Endothelial cell of umbilical vein (primary cell): ENCODE measurements around the gene HOXB2. TPM values are rescaled to one million over a fixed set of nuclear protein-coding genes. Genes with fewer than 3 reads are reported as not detected.

Experiments used
- BruUV-seq: library from RNA; stranded (reverse); fragments of 400-500 nt; replicated peaks from 2 replicates; lab custom pipeline; 2021; lab: Mats Ljungman, UMichigan
- CTCF ChIA-PET: fragments of 300-600, 350-600 bp; sonication (Branson Sonifier 250); formaldehyde crosslinking; loops from one replicate; lab custom pipeline; 2021; ENCODE audit warnings: antibody characterized with exemption, inconsistent platforms; lab: Charles Lee
- POLR2A ChIA-PET: fragments of 300-600, 350-600 bp; sonication (Branson Sonifier 250); formaldehyde crosslinking; loops from one replicate; lab custom pipeline; 2021; ENCODE audit warnings: antibody characterized with exemption, inconsistent platforms; lab: Charles Lee
- DNase-seq: peaks from one replicate; pipeline ENCODE4 v3.0.0-alpha.2; 2011; ENCODE audit warnings: low read depth, low spot score
- FAIRE-seq: peaks from 2 replicates; lab custom pipeline; 2011; peaks lifted over from hg19 to GRCh38; lab: Jason Lieb, UNC
- H2AFZ ChIP-seq: 2 replicates; pipeline ENCODE4 v1.6.0; 2012; ENCODE audit warnings: low read depth, low read length, control low read depth, inconsistent platforms
- H3K27ac ChIP-seq: 2 replicates; pipeline ENCODE4 v1.5.1; 2011; ENCODE audit warnings: low read depth, mild to moderate bottlenecking, control low read depth, low read length, moderate library complexity; ENCODE audit not compliant: insufficient read depth
- H3K27me3 ChIP-seq, 2 experiments: 2 replicates each; pipeline versions ENCODE4 v1.6.0 to v1.6.1; 2011; ENCODE audit warnings: low read length in 2 of 2, mixed read lengths in 1 of 2; ENCODE audit not compliant: control insufficient read depth in 2 of 2, insufficient read depth in 2 of 2
- H3K36me3 ChIP-seq, 2 experiments: 2 replicates in 1 of 2; 3 replicates in 1 of 2; pipeline ENCODE4 v1.5.1; 2011; ENCODE audit warnings: low read length in 2 of 2, mild to moderate bottlenecking in 1 of 2, moderate library complexity in 1 of 2; ENCODE audit not compliant: control insufficient read depth in 2 of 2, insufficient read depth in 2 of 2; ENCODE audit errors: extremely low read depth in 1 of 2
- H3K4me1 ChIP-seq: 3 replicates; pipeline ENCODE4 v1.5.1; 2011; ENCODE audit warnings: mild to moderate bottlenecking, low read length; ENCODE audit not compliant: control insufficient read depth, insufficient read depth; ENCODE audit errors: extremely low read depth
- H3K4me2 ChIP-seq: 2 replicates; pipeline ENCODE4 v1.6.1; 2011; ENCODE audit warnings: low read length, control low read depth, mixed read lengths; ENCODE audit not compliant: insufficient read depth
- H3K4me3 ChIP-seq, 3 experiments: fragments of 200-600 bp in 1 of 3; sonication (generic), shearing (Covaris generic) in 1 of 3; replicated peaks in 1 of 3; 2 replicates each; pipeline ENCODE4 v1.5.1; 2011 to 2016; ENCODE audit warnings: control low read depth in 3 of 3, low read length in 3 of 3, mild to moderate bottlenecking in 2 of 3, inconsistent platforms in 1 of 3, low read depth in 1 of 3, moderate library complexity in 1 of 3; ENCODE audit not compliant: insufficient read depth in 1 of 3
- H3K79me2 ChIP-seq: 2 replicates; pipeline ENCODE4 v1.6.0; 2012; ENCODE audit warnings: low read length, inconsistent platforms; ENCODE audit not compliant: control insufficient read depth, insufficient read depth
- H3K9ac ChIP-seq: replicated peaks from 2 replicates; pipeline ENCODE3; 2011; ENCODE audit warnings: low read length, control low read depth; ENCODE audit not compliant: insufficient read depth; ENCODE audit errors: extremely low read depth
- H3K9me1 ChIP-seq: replicated peaks from 3 replicates; pipeline ENCODE4 v1.6.0; 2011; ENCODE audit warnings: mild to moderate bottlenecking, low read length; ENCODE audit not compliant: control insufficient read depth, insufficient read depth; ENCODE audit errors: extremely low read depth
- H3K9me3 ChIP-seq: replicated peaks from 2 replicates; pipeline ENCODE4 v1.5.1; 2012; ENCODE audit warnings: low read length, inconsistent platforms; ENCODE audit not compliant: control insufficient read depth, insufficient read depth
- H4K20me1 ChIP-seq: replicated peaks from 2 replicates; pipeline ENCODE3; 2011; ENCODE audit warnings: mild to moderate bottlenecking, low read length; ENCODE audit not compliant: control insufficient read depth, insufficient read depth; ENCODE audit errors: extremely low read depth
- CTCF ChIP-seq, 2 donors: IDR thresholded peaks; 1 replicate in 1 of 2; 2 replicates in 1 of 2; pipeline ENCODE4 v1.5.1; 2011; ENCODE audit warnings: low read length in 2 of 2, mild to moderate bottlenecking in 2 of 2, moderate library complexity in 2 of 2, control low read depth in 1 of 2, inconsistent platforms in 1 of 2, low read depth in 1 of 2; ENCODE audit not compliant: insufficient read depth in 1 of 2; ENCODE audit errors: extremely low read depth in 1 of 2
- EZH2 ChIP-seq: IDR thresholded peaks from 2 replicates; pipeline ENCODE4 v1.6.1; 2012; ENCODE audit warnings: borderline replicate concordance, low read depth, mild to moderate bottlenecking, moderate library complexity, low read length, inconsistent platforms; ENCODE audit not compliant: severe bottlenecking
- FOS ChIP-seq: IDR thresholded peaks from 2 replicates; pipeline ENCODE4 v1.6.1; 2011; ENCODE audit warnings: mild to moderate bottlenecking, low read length, moderate library complexity, borderline replicate concordance; ENCODE audit not compliant: insufficient read depth
- GATA2 ChIP-seq: IDR thresholded peaks from 2 replicates; pipeline ENCODE4 v1.7.0; 2011; ENCODE audit warnings: low read depth, mild to moderate bottlenecking, moderate library complexity, mixed read lengths, low read length; ENCODE audit not compliant: insufficient read length, insufficient read depth
- JUN ChIP-seq: IDR thresholded peaks from 2 replicates; pipeline ENCODE4 v1.6.1; 2011; ENCODE audit warnings: borderline replicate concordance, low read depth; ENCODE audit not compliant: insufficient read length, insufficient read depth
- MYC ChIP-seq: IDR thresholded peaks from one replicate; pipeline ENCODE4 v1.6.1; 2011; ENCODE audit warnings: mild to moderate bottlenecking, low read depth, low read length
- POLR2A ChIP-seq: IDR thresholded peaks from 2 replicates; pipeline ENCODE4 v1.6.1; 2012; ENCODE audit warnings: low read depth, mild to moderate bottlenecking, control low read depth, low read length
- POLR2AphosphoS5 ChIP-seq: IDR thresholded peaks from 2 replicates; pipeline ENCODE4 v1.6.1; 2012; ENCODE audit warnings: low read depth, mild to moderate bottlenecking, control low read depth, low read length, moderate library complexity; ENCODE audit not compliant: insufficient read depth
- dilution Hi-C: fragments of 300-500 bp; cut with MboI; formaldehyde crosslinking; loops from one replicate; pipeline ENCODE4 v1.15.0; 2019; ENCODE audit warnings: low sequenced_read_pairs; ENCODE audit not compliant: extremely low pct_ligation_motif_present
- intact Hi-C: fragments of 100-400 bp; cut with micrococcal nuclease; formaldehyde crosslinking; loops from one replicate; pipeline ENCODE4 v1.10.0; 2022
- polyA plus RNA-seq, 4 experiments: library from polyadenylated mRNA; depleted of rRNA in 3 of 4; stranded (reverse) in 3 of 4; unstranded in 1 of 4; fragments of >200 nt; gene quantifications; 2 replicates each; pipeline versions ENCODE4 v1.2.1 to v1.2.3, GENCODE V29; 2011 to 2012; ENCODE audit warnings: missing spikeins in 1 of 4
- total RNA-seq: library from RNA; stranded (reverse); gene quantifications from 2 replicates; pipeline ENCODE4 v1.2.3, GENCODE V29; 2021

HOXB2 gene
- total and polyA plus RNA-seq, 2 donors (not counting 3 experiments of a cell fraction or from before 2014, with no cell fraction given) = 14.1 to 23.3 TPM

DNA sequence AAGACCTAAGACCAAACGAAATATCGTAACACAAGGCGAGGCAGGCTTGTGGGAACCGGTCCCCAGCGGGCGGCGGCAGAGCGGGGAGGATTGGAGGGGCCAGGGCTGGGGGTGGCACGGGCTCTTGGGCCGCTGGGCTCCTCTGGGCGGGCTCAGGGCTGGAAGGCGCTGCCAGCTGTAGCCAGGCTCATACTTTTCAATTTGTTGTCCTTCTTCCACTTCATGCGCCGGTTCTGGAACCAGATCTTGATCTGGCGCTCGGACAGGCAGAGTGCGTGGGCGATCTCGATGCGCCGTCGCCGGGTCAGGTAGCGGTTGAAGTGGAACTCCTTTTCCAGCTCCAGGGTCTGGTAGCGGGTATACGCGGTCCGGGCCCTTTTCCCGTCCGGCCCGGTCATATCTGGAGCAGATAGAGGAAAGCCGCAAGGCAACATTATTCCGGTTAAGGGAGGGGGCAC, 47.2 kb upstream of the HOXB2 start:
- Histone ChIP-seq H2AFZ (no peak overlapping the region), H3K27ac (no peak overlapping the region), H3K9ac (no peak overlapping the region), H3K4me2 (no peak overlapping the region), H3K4me3 (no peak overlapping the region), H4K20me1 (no peaks in the 10 kb centered on the region), H3K9me3 (no peaks in the 10 kb centered on the region), H3K27me3 (no peaks in the 10 kb centered on the region), H3K36me3 (peaks cover 3 to 11% of the 10 kb centered on the region in 2 experiments), H3K79me2 (peaks cover 26% of the 10 kb centered on the region), H3K9me1 (no peaks in the 10 kb centered on the region), H3K4me1 (peaks cover 30% of the 10 kb centered on the region)
- POLR2A ChIA-PET = interaction anchor here (0.6 kb wide), 1 partner anchor 12 kb away, joined by 6 read pairs; no protein-coding TSS in a partner anchor
- CTCF ChIA-PET = interaction anchor here (0.6 to 4.2 kb wide), 12 partner anchors 35 to 333 kb away, joined by 3 to 31 read pairs (median 6); no protein-coding TSS in a partner anchor
- intact Hi-C loops = no loop called here
- no peak for DNase-seq
- no TSS peak for BruUV-seq
- no peak for FAIRE-seq
- TF ChIP-seq POLR2AphosphoS5 (no peak), JUN (no peak)
- dilution Hi-C loops = no loop called here

- no peak for TF ChIP-seq POLR2AphosphoS5
- TF ChIP-seq POLR2A = no peak
- no peak for TF ChIP-seq EZH2
- TF ChIP-seq MYC = no peak
- TF ChIP-seq FOS = no peak
- TF ChIP-seq JUN = no peak
- TF ChIP-seq CTCF (IDR thresholded peaks at IDR 0.05; ENCODE audit: extremely low read depth in 1 of 2, insufficient read depth in 1 of 2, low read depth in 1 of 2, low read length in 2 of 2) = no peak
- TF ChIP-seq GATA2 = no peak
- peaks cover 3 to 11% of the 10 kb centered on the region in 2 experiments for H3K36me3 ChIP-seq
- dilution Hi-C loops (no loop called here), intact Hi-C loops (no loop called here)
- peaks cover 34% of the 10 kb centered on the region for H3K4me1 ChIP-seq
- POLR2A ChIA-PET = no interaction called here
- no peaks in the 10 kb centered on the region for H3K9me1 ChIP-seq
- DNase-seq (no peak), FAIRE-seq (no peak)
- H3K4me2 ChIP-seq = no peak overlapping the region
- H3K79me2 ChIP-seq = peaks cover 25% of the 10 kb centered on the region
- no peak overlapping the region for H3K9ac ChIP-seq
- no TSS peak for BruUV-seq
- no peaks in the 10 kb centered on the region for H3K9me3 ChIP-seq
- CTCF ChIA-PET = interaction anchor here (1.4 to 2.4 kb wide), 4 partner anchors 100 to 328 kb away, joined by 3 to 11 read pairs (median 6); no protein-coding TSS in a partner anchor
- no peak overlapping the region for H2AFZ ChIP-seq
- no peak overlapping the region for H3K4me3 ChIP-seq
- no peak overlapping the region for H3K27ac ChIP-seq
- H4K20me1 ChIP-seq = no peaks in the 10 kb centered on the region
- H3K27me3 ChIP-seq = no peaks in the 10 kb centered on the region
Observed at GRCh38 chr17:48591255-48592056, 46.5 kb upstream of the HOXB2 start.
